Left ventricle myocardium inferior (tissue), 1 donor: ENCODE measurements around the gene ROR1. TPM values are rescaled to one million over a fixed set of nuclear protein-coding genes. Genes with fewer than 3 reads are reported as not detected.
A peak's percentile ranks its signal among the peaks of the same experiment; 100 is the strongest.

Source experiments
- DNase-seq: peaks from one replicate; pipeline ENCODE4 v3.0.0-alpha.2; 2020
- H3K27ac ChIP-seq: fragments of 200-600 bp; replicated peaks from 2 replicates; pipeline ENCODE4 v1.8.0; 2021
- H3K27me3 ChIP-seq: fragments of 200-600 bp; 2 replicates; pipeline ENCODE4 v1.8.0; 2021; ENCODE audit warnings: low read depth
- H3K36me3 ChIP-seq: fragments of 200-600 bp; 2 replicates; pipeline ENCODE4 v1.8.0; 2021
- H3K4me1 ChIP-seq: fragments of 200-600 bp; 2 replicates; pipeline ENCODE4 v1.8.0; 2021
- H3K4me3 ChIP-seq: fragments of 200-600 bp; 2 replicates; pipeline ENCODE4 v1.8.0; 2021; ENCODE audit warnings: mild to moderate bottlenecking, moderate library complexity
- H3K9me3 ChIP-seq: fragments of 200-600 bp; replicated peaks from 2 replicates; pipeline ENCODE4 v1.8.0; 2021
- CTCF ChIP-seq: fragments of 200-600 bp; IDR thresholded peaks from 2 replicates; pipeline ENCODE4 v1.8.0; 2021; ENCODE audit warnings: antibody characterized with exemption, mild to moderate bottlenecking, borderline replicate concordance
- intact Hi-C: fragments of 100-400 bp; cut with micrococcal nuclease; formaldehyde crosslinking; loops from one replicate; pipeline ENCODE4 v1.11.0; 2022
- total RNA-seq: library from RNA; stranded (reverse); fragmentation: NEBNext Ultra II Directional; extraction: Animal tissue kit (Norgen Biotek cat#: 25700); gene quantifications from one replicate; pipeline ENCODE4 v1.2.1, GENCODE V29; 2021
- donor health status: DM: no; HTN: yes; CAD: no; lungs with severe emphysema.

ROR1 gene
- total RNA-seq, 1 donor from 2014 or later, result 14.0 TPM

GRCh38 chr1:63920154-63921117, 146.6 kb downstream of the ROR1 start:
- DNase-seq, result no peak
- Histone ChIP-seq H3K9me3 (no peaks in the 10 kb centered on the region), H3K4me1 (peaks cover 65% of the 10 kb centered on the region), H3K27ac (peak overlapping the region; percentile 78), H3K4me3 (no peak overlapping the region), H3K36me3 (no peaks in the 10 kb centered on the region), H3K27me3 (no peaks in the 10 kb centered on the region)
- TF ChIP-seq CTCF, result peak; percentile 24
- intact Hi-C loops, result no loop called here

- peak overlapping the region; percentile 78 for H3K27ac ChIP-seq
- no peak overlapping the region for H3K4me3 ChIP-seq
- H3K27me3 ChIP-seq, result no peaks in the 10 kb centered on the region
- no peak for TF ChIP-seq CTCF
- no peak for DNase-seq
- H3K9me3 ChIP-seq, result no peaks in the 10 kb centered on the region
- peaks cover 58% of the 10 kb centered on the region for H3K4me1 ChIP-seq
- intact Hi-C loops, result no loop called here
- H3K36me3 ChIP-seq, result no peaks in the 10 kb centered on the region
These were observed 147.5 kb downstream of the ROR1 start for GRCh38 chr1:63921359-63921758.

GRCh38 chr1:63921802-63922201, 148.0 kb downstream of the ROR1 start:
- Histone ChIP-seq H3K36me3 (no peaks in the 10 kb centered on the region), H3K27me3 (no peaks in the 10 kb centered on the region), H3K4me1 (peaks cover 54% of the 10 kb centered on the region), H3K27ac (peak overlapping the region; percentile 78), H3K9me3 (no peaks in the 10 kb centered on the region), H3K4me3 (no peak overlapping the region)
- TF ChIP-seq CTCF, result no peak
- DNase-seq, result no peak
- intact Hi-C loops, result no loop called here

- Histone ChIP-seq H3K27ac (peak overlapping the region; percentile 78), H3K4me1 (peaks cover 54% of the 10 kb centered on the region), H3K36me3 (no peaks in the 10 kb centered on the region), H3K4me3 (no peak overlapping the region), H3K27me3 (no peaks in the 10 kb centered on the region), H3K9me3 (no peaks in the 10 kb centered on the region)
- intact Hi-C loops, result no loop called here
- DNase-seq, result peak; percentile 35
- no peak for TF ChIP-seq CTCF
These were observed 149.0 kb downstream of the ROR1 start for GRCh38 chr1:63922848-63923247.

GRCh38 chr1:63923302-63923701, 149.5 kb downstream of the ROR1 start:
- no peaks in the 10 kb centered on the region for H3K27me3 ChIP-seq
- no peaks in the 10 kb centered on the region for H3K36me3 ChIP-seq
- no peaks in the 10 kb centered on the region for H3K9me3 ChIP-seq
- H3K27ac ChIP-seq, result peak overlapping the region; percentile 78
- intact Hi-C loops, result no loop called here
- TF ChIP-seq CTCF, result no peak
- H3K4me3 ChIP-seq, result no peak overlapping the region
- no peak for DNase-seq
- peaks cover 59% of the 10 kb centered on the region for H3K4me1 ChIP-seq
